Body of pancreas (tissue), 4 donors: ENCODE results near the gene MCCC2. TPM values are rescaled to one million over a fixed set of nuclear protein-coding genes. Genes with fewer than 3 reads are reported as not detected.
A peak's percentile ranks its signal among the peaks of the same experiment; 100 is the strongest.

Experiments used
- ATAC-seq: fragments of 150-250 bp; one replicate; pipeline ENCODE4 v1.9.1; 2016
- DNase-seq, 4 donors: peaks; one replicate each; pipeline ENCODE4 v3.0.0-alpha.2; 2019
- H3K27ac ChIP-seq, 4 donors: fragments of 200-600 bp; sonication (generic); 1 replicate in 3 of 4; 2 replicates in 1 of 4; pipeline versions ENCODE4 v1.5.1 to v1.6.1; 2016 to 2019; ENCODE audit warnings: mild to moderate bottlenecking in 1 of 4, mixed read lengths in 1 of 4, moderate library complexity in 1 of 4
- H3K27me3 ChIP-seq, 2 donors: fragments of 200-600 bp; sonication (generic); one replicate each; pipeline ENCODE4 v1.6.0; 2016; ENCODE audit warnings: mild to moderate bottlenecking in 1 of 2
- H3K36me3 ChIP-seq, 2 donors: fragments of 200-600 bp; sonication (generic); replicated peaks in 1 of 2; 2 replicates each; pipeline ENCODE4 v1.5.1; 2016; ENCODE audit warnings: low read depth in 2 of 2; ENCODE audit not compliant: insufficient read depth in 1 of 2
- H3K4me1 ChIP-seq: fragments of 200-600 bp; sonication (generic); one replicate; pipeline ENCODE4 v1.6.0; 2016
- H3K4me3 ChIP-seq, 2 donors: fragments of 200-600 bp; sonication (generic); 1 replicate in 1 of 2; 2 replicates in 1 of 2; pipeline ENCODE4 v1.5.1; 2016 to 2019
- H3K9me3 ChIP-seq, 3 donors: fragments of 200-600 bp; sonication (generic); 1 replicate in 2 of 3; 2 replicates in 1 of 3; pipeline ENCODE4 v1.5.1; 2016
- POLR2A ChIP-seq, 3 donors: fragments of 450-650 bp; IDR thresholded peaks; one replicate each; pipeline ENCODE4 v1.6.1; 2016; ENCODE audit warnings: antibody characterized with exemption in 3 of 3, mild to moderate bottlenecking in 2 of 3
- WGBS, 2 donors: methylation state at CpG; one replicate each; pipeline ENCODE4 v1.1.5; 2017; 5-methylcytosine and 5-hydroxymethylcytosine counted together
- intact Hi-C: fragments of 100-400 bp; cut with DNase I; formaldehyde crosslinking; loops from one replicate; pipeline ENCODE4 v1.15.1; 2023
- total RNA-seq, 2 donors: library from RNA; depleted of rRNA; stranded (reverse); fragments of >200 nt; gene quantifications; one replicate each; pipeline ENCODE4 v1.1.0, GENCODE V29; 2016
- TF ChIP-seq, protein P1 (sequence below), 7 experiments: fragments of 450-650 bp in 4 of 7; fragments of 200-600 bp in 3 of 7; sonication (generic) in 3 of 7; IDR thresholded peaks; one replicate each; pipeline ENCODE4 v1.5.1; 2016 to 2019; ENCODE audit warnings: antibody characterized with exemption in 7 of 7

Gene MCCC2
- total RNA-seq, 2 donors from 2014 or later, result 22.8 to 31.0 TPM

- no peak overlapping the region for H3K4me3 ChIP-seq
- TF ChIP-seq, protein P1, sequence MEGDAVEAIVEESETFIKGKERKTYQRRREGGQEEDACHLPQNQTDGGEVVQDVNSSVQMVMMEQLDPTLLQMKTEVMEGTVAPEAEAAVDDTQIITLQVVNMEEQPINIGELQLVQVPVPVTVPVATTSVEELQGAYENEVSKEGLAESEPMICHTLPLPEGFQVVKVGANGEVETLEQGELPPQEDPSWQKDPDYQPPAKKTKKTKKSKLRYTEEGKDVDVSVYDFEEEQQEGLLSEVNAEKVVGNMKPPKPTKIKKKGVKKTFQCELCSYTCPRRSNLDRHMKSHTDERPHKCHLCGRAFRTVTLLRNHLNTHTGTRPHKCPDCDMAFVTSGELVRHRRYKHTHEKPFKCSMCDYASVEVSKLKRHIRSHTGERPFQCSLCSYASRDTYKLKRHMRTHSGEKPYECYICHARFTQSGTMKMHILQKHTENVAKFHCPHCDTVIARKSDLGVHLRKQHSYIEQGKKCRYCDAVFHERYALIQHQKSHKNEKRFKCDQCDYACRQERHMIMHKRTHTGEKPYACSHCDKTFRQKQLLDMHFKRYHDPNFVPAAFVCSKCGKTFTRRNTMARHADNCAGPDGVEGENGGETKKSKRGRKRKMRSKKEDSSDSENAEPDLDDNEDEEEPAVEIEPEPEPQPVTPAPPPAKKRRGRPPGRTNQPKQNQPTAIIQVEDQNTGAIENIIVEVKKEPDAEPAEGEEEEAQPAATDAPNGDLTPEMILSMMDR (IDR thresholded peaks at IDR 0.05), result no peak
- no peak for TF ChIP-seq POLR2A (IDR thresholded peaks at IDR 0.05)
- no peaks in the 10 kb centered on the region for H3K27me3 ChIP-seq
- H3K36me3 ChIP-seq, result no peaks in the 10 kb centered on the region
- ATAC-seq (no peak), DNase-seq (no peak)
- no peaks in the 10 kb centered on the region for H3K9me3 ChIP-seq
- 78% methylated on average over 4 of the region's 4 CpGs for WGBS, 2 donors
- peaks cover 10% of the 10 kb centered on the region for H3K4me1 ChIP-seq
- no peak overlapping the region for H3K27ac ChIP-seq
- intact Hi-C loops, result no loop called here
Measured at GRCh38 chr5:71582945-71583584, 4.1 kb upstream of the MCCC2 start.

DNA sequence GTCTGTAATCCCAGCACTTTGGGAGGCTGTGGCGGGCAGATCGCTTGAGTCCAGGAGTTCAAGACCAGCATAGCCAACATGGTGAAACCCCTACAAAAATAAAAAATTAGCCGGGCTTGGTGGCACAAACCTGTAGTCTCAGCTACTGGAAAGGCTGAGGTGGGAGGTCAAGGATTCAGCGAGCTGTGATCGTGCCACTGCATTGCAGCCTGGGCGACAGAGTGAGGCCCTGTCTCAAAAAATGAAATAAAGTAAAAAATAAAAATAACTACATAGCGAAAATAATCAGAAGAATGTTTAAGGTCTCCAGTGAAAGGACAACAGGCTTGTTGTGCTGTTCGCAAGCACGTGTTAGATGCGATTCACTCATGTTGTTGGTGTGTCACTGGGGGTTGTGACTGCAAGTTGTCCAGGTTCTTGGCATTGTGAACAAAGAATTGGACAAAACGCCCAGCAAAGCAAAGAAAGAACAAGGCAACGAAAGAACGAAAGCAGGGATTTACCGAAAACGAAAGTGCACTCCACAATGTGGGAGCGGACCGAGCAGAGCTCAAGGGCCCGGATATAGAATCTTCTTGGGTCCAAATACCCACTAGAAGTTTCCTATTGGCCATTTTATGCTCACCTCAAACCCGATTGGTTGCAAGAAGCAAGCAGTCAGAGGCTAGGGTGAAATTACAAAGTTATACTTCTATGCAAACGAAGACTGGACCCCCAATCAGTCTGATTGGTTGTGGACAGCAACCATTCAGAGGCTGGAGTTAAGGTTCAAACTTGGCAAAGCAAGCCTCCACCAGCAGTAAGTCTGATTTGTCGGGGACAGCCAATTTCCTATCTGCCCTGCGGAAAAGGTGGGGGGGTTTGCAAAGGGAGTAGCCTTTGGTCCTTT lies 844 bp upstream of the MCCC2 start:
- TF ChIP-seq, protein P1 (IDR thresholded peaks at IDR 0.05), result no peak
- TF ChIP-seq POLR2A (IDR thresholded peaks at IDR 0.05), result no peak
- Histone ChIP-seq H3K27me3 (no peaks in the 10 kb centered on the region), H3K9me3 (no peaks in the 10 kb centered on the region), H3K27ac (peak overlapping the region; percentile 81 to 95 (median 92)), H3K4me1 (peaks cover 30% of the 10 kb centered on the region), H3K36me3 (no peaks in the 10 kb centered on the region), H3K4me3 (peak overlapping the region in 1 of 2 donors; percentile 73)
- ATAC-seq (no peak), DNase-seq (no peak)
- intact Hi-C loops, result no loop called here
- 73 to 77% methylated on average over 22 of the region's 22 CpGs for WGBS, 2 donors

DNA sequence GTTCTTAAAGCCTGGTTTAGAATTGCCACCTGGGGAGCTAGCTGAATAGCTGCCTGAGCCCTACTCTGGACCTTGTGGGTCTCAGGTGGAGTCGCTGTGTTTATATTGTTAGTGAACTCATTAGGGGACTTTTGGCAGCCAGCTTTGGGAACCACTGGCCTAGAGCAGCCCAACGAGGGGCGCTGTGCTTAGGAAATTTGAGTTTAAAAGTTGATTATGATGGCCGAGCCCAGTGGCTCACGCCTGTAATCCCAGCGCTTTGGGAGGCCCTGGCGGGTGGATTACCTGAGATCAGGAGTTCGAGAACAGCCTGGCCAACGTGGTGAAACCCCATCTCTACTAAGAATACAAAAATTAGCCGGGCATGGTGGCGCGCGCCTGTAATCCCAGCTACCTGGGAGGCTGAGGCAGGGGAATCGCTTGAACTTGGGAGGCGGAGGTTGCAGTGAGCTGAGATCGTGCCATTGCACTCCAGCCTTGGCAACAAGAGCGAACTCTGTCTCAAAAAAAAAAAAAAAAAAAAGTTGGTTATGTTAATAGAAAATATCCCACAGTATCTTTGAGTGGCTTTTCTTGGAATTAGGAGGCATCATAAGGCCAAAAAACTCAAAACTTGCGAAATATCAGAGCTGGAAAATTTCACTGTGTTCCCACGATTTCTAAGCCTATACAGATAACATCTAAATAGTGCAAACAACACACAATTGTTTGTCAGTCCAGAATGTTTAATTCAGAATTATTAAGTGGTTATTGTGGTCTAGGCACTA lies 809 bp downstream of the MCCC2 start:
- no peaks in the 10 kb centered on the region for H3K36me3 ChIP-seq
- no peaks in the 10 kb centered on the region for H3K27me3 ChIP-seq
- 60 to 65% methylated on average over 18 to 19 of the region's 19 CpGs for WGBS, 2 donors
- no peak for TF ChIP-seq POLR2A (IDR thresholded peaks at IDR 0.05)
- TF ChIP-seq, protein P1 (IDR thresholded peaks at IDR 0.05), result no peak
- peak in 2 of 4 donors; percentile 4 to 16 for DNase-seq
- peak overlapping the region; percentile 45 to 73 for H3K4me3 ChIP-seq
- H3K4me1 ChIP-seq, result peaks cover 30% of the 10 kb centered on the region
- no peaks in the 10 kb centered on the region for H3K9me3 ChIP-seq
- intact Hi-C loops, result no loop called here
- peak; percentile 1 for ATAC-seq
- H3K27ac ChIP-seq, result peak overlapping the region; percentile 81 to 95 (median 92)

DNA sequence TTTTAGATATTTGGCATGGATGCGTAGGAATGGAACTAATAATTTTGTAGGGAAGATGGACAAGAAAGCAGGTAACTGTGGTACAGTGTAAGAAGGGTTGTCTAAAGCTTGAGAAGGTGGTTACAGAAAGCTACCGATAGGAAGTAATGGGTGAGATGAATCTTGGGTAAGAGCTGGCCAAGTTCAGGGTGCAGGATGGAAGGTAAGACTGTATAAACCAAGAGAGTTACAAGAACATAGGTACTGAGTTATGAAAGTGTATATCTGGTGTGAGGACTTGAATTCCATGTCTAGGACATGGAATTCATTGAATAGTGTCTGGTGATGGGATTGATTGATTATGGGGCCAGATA lies 1.4 kb downstream of the MCCC2 start:
- no peak for TF ChIP-seq POLR2A (IDR thresholded peaks at IDR 0.05)
- TF ChIP-seq, protein P1 (IDR thresholded peaks at IDR 0.05), result no peak

More for the DNA sequence above, 1.4 kb downstream of the MCCC2 start:
- Histone ChIP-seq H3K36me3 (no peaks in the 10 kb centered on the region), H3K4me3 (no peak overlapping the region), H3K27me3 (no peaks in the 10 kb centered on the region), H3K9me3 (no peaks in the 10 kb centered on the region), H3K27ac (no peak overlapping the region), H3K4me1 (peaks cover 30% of the 10 kb centered on the region)
- DNase-seq, result no peak
- WGBS, 2 donors, result 95 to 98% methylated on average over 2 of the region's 2 CpGs
- no peak for ATAC-seq
- intact Hi-C loops, result no loop called here
